ENCODE data around the gene SMARCA1. TPM values are rescaled to one million over a fixed set of nuclear protein-coding genes. Genes with fewer than 3 reads are reported as not detected.

The SMARCA1 gene
- total and polyA plus RNA-seq, 2 donors (not counting 1 experiment from before 2014, with no cell fraction given) = 0.07 to 0.39 TPM

DNA sequence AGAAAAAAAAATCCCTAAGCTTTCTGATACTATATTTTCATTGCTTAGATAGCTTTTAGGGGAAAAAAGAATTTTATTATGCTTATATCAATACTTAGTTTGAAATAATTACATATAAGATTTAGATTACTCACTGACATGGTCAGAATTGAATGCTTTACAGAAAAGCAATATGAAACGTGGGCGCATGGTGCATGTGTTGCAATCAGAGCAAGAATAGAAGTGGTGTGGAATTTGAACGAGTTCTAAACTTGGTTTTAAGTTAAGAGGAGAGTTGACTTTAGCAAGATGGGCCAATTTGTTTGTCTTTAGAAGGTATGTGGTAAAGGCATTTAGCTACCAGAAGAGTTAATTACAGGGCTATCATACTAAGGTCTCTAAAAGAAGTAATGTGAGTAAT, 38.2 kb upstream of the SMARCA1 start:
- no peak overlapping the region for H3K4me3 Mint-ChIP-seq
- H3K27ac ChIP-seq (ENCODE audit: low read length in 2 of 2) = no peak overlapping the region
- DNase-seq (no peak), ATAC-seq (ENCODE audit: low read depth) (no peak)
- peaks cover 0 to 4% of the 10 kb centered on the region in 2 experiments for H3K36me3 ChIP-seq (replicated peaks in 1 of 2; ENCODE audit: control extremely low read depth in 1 of 2, control insufficient read depth in 1 of 2, extremely low read depth in 1 of 2, insufficient read depth in 2 of 2, low read length in 1 of 2)
- H3K4me1 Mint-ChIP-seq = peaks cover 13% of the 10 kb centered on the region
- H3K4me3 ChIP-seq (ENCODE audit: control extremely low read depth in 1 of 5, extremely low read depth in 1 of 5, insufficient read depth in 1 of 5, low read depth in 2 of 5, low read length in 4 of 5) = no peak overlapping the region
- no peaks in the 10 kb centered on the region for H3K27me3 ChIP-seq (replicated peaks in 1 of 4; ENCODE audit: control extremely low read depth in 1 of 4, control insufficient read depth in 3 of 4, insufficient read depth in 4 of 4, low read length in 3 of 4)
- no peaks in the 10 kb centered on the region for H4K20me1 ChIP-seq (ENCODE audit: control insufficient read depth, insufficient read depth, low read length, poor library complexity, severe bottlenecking)
- TF ChIP-seq, protein P1, sequence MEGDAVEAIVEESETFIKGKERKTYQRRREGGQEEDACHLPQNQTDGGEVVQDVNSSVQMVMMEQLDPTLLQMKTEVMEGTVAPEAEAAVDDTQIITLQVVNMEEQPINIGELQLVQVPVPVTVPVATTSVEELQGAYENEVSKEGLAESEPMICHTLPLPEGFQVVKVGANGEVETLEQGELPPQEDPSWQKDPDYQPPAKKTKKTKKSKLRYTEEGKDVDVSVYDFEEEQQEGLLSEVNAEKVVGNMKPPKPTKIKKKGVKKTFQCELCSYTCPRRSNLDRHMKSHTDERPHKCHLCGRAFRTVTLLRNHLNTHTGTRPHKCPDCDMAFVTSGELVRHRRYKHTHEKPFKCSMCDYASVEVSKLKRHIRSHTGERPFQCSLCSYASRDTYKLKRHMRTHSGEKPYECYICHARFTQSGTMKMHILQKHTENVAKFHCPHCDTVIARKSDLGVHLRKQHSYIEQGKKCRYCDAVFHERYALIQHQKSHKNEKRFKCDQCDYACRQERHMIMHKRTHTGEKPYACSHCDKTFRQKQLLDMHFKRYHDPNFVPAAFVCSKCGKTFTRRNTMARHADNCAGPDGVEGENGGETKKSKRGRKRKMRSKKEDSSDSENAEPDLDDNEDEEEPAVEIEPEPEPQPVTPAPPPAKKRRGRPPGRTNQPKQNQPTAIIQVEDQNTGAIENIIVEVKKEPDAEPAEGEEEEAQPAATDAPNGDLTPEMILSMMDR (IDR thresholded peaks at IDR 0.05) = no peak
- no peak for TF ChIP-seq EZH2 (IDR thresholded peaks at IDR 0.05; ENCODE audit: borderline replicate concordance, insufficient read depth, low read depth, low read length, poor library complexity, severe bottlenecking)
- CTCF ChIA-PET = no interaction called here
- H3K4me1 ChIP-seq (ENCODE audit: control insufficient read depth in 2 of 2, insufficient read depth in 2 of 2, low read length in 2 of 2) = peaks cover 4% of the 10 kb centered on the region in 2 donors
- H3K79me2 ChIP-seq (ENCODE audit: control insufficient read depth, insufficient read depth, low read length) = no peaks in the 10 kb centered on the region
- no peak overlapping the region for H3K9ac ChIP-seq (ENCODE audit: low read length)
- H3K27me3 Mint-ChIP-seq = no peaks in the 10 kb centered on the region
- no peak overlapping the region for H3K27ac Mint-ChIP-seq
- no peak overlapping the region for H3K4me2 ChIP-seq (replicated peaks; ENCODE audit: low read depth, low read length, poor library complexity, severe bottlenecking)
- no peak overlapping the region for H2AFZ ChIP-seq (ENCODE audit: insufficient read depth, low read depth, low read length, poor library complexity, severe bottlenecking)
- intact Hi-C loops (cut with micrococcal nuclease) = no loop called here
- POLR2A ChIA-PET = no interaction called here
- H3K9me3 ChIP-seq (ENCODE audit: control extremely low read depth in 1 of 3, control insufficient read depth in 2 of 3, insufficient read depth in 1 of 3, low read length in 2 of 3) = no peaks in the 10 kb centered on the region
- no peaks in the 10 kb centered on the region for H3K9me3 Mint-ChIP-seq (ENCODE audit: insufficient read depth)
- 100% methylated on average over 3 of the region's 3 CpGs for WGBS (ENCODE audit: insufficient coverage)

DNA sequence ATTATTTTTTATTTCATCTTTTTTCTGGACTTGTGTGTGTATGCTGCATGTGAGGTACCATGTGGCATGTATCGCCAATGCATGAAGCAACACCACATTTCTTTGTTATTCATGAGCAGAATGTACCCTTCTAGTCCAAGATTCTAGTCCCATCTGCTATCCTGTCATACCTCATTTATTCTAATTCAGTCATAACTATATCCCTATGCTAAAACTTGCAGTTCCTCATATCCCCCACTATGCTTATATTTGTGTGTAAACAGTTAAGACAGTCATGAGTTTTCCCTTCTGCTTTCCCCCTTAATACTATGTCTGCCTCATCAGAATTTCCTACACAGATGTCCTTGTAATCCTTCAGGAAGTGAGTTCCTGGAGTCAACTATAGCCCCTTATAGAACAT, 36.5 kb upstream of the SMARCA1 start:
- TF ChIP-seq, protein P1 (IDR thresholded peaks at IDR 0.05) = no peak
- TF ChIP-seq EZH2 (IDR thresholded peaks at IDR 0.05; ENCODE audit: borderline replicate concordance, insufficient read depth, low read depth, low read length, poor library complexity, severe bottlenecking) = no peak
- H2AFZ ChIP-seq (ENCODE audit: insufficient read depth, low read depth, low read length, poor library complexity, severe bottlenecking) = no peak overlapping the region
- ChIA-PET POLR2A (no interaction called here), CTCF (no interaction called here)
- DNase-seq (no peak), ATAC-seq (ENCODE audit: low read depth) (no peak)
- H3K36me3 ChIP-seq (replicated peaks in 1 of 2; ENCODE audit: control extremely low read depth in 1 of 2, control insufficient read depth in 1 of 2, extremely low read depth in 1 of 2, insufficient read depth in 2 of 2, low read length in 1 of 2) = peaks cover 0 to 4% of the 10 kb centered on the region in 2 experiments
- H3K9ac ChIP-seq (ENCODE audit: low read length) = no peak overlapping the region
- H3K27ac ChIP-seq (ENCODE audit: low read length in 2 of 2) = no peak overlapping the region
- H4K20me1 ChIP-seq (ENCODE audit: control insufficient read depth, insufficient read depth, low read length, poor library complexity, severe bottlenecking) = no peaks in the 10 kb centered on the region
- H3K27me3 ChIP-seq (replicated peaks in 1 of 4; ENCODE audit: control extremely low read depth in 1 of 4, control insufficient read depth in 3 of 4, insufficient read depth in 4 of 4, low read length in 3 of 4) = no peaks in the 10 kb centered on the region
- no CpG with 5 or more reads among the region's 1 CpG for WGBS (ENCODE audit: insufficient coverage)
- no peaks in the 10 kb centered on the region for H3K79me2 ChIP-seq (ENCODE audit: control insufficient read depth, insufficient read depth, low read length)
- H3K4me1 ChIP-seq (ENCODE audit: control insufficient read depth in 2 of 2, insufficient read depth in 2 of 2, low read length in 2 of 2) = peaks cover 0 to 4% of the 10 kb centered on the region in 2 donors
- H3K27me3 Mint-ChIP-seq = no peaks in the 10 kb centered on the region
- no peak overlapping the region for H3K4me2 ChIP-seq (replicated peaks; ENCODE audit: low read depth, low read length, poor library complexity, severe bottlenecking)
- no peak overlapping the region for H3K27ac Mint-ChIP-seq
- H3K4me1 Mint-ChIP-seq = peaks cover 8% of the 10 kb centered on the region
- no peaks in the 10 kb centered on the region for H3K9me3 Mint-ChIP-seq (ENCODE audit: insufficient read depth)
- H3K4me3 Mint-ChIP-seq = no peak overlapping the region
- no peaks in the 10 kb centered on the region for H3K9me3 ChIP-seq (ENCODE audit: control extremely low read depth in 1 of 3, control insufficient read depth in 2 of 3, insufficient read depth in 1 of 3, low read length in 2 of 3)
- intact Hi-C loops (cut with micrococcal nuclease) = no loop called here
- H3K4me3 ChIP-seq (ENCODE audit: control extremely low read depth in 1 of 5, extremely low read depth in 1 of 5, insufficient read depth in 1 of 5, low read depth in 2 of 5, low read length in 4 of 5) = no peak overlapping the region
